HCT116 (cell line): ENCODE results near the gene SNAPC4. TPM values are rescaled to one million over a fixed set of nuclear protein-coding genes. Genes with fewer than 3 reads are reported as not detected.

Experiments
- ATAC-seq: fragments of 200-7000 bp; cut with Tn5 transposase; 2 replicates; pipeline ENCODE4 v1.9.1; 2020; ENCODE audit warnings: mild to moderate bottlenecking, moderate library complexity
- BruUV-seq: library from RNA; stranded (reverse); fragments of 400-500 nt; replicated peaks from 2 replicates; lab custom pipeline; 2021; lab: Mats Ljungman, UMichigan
- CTCF ChIA-PET: fragments of 300-600 bp; sonication (Branson Sonifier 250); formaldehyde crosslinking; loops from one replicate; lab custom pipeline; 2021; ENCODE audit warnings: antibody characterized with exemption; lab: Charles Lee
- POLR2A ChIA-PET: fragments of 300-600, 350-600 bp; sonication (Branson Sonifier 250); formaldehyde crosslinking; loops from one replicate; lab custom pipeline; 2021; ENCODE audit warnings: antibody characterized with exemption; lab: Charles Lee
- RAD21 ChIA-PET, 2 experiments: fragments of 300-600 bp; sonication (Branson Sonifier 250); formaldehyde crosslinking; loops; one replicate each; lab custom pipeline; 2023; ENCODE audit warnings: low total read pairs in 2 of 2; ENCODE audit not compliant: uncharacterized antibody in 2 of 2, unreplicated experiment in 2 of 2, low non-redundant PET in 1 of 2; lab: Charles Lee
- DNase-seq: peaks from one replicate; pipeline ENCODE4 v3.0.0-alpha.2; 2010; ENCODE audit warnings: low read depth, low spot score
- H2AFZ ChIP-seq: fragments of 200-600 bp; shearing (Covaris generic), sonication (generic); 2 replicates; pipeline ENCODE4 v1.6.1; 2017; ENCODE audit warnings: low read depth, mixed run types, mixed read lengths, antibody characterized with exemption, low read length; ENCODE audit not compliant: poor library complexity, severe bottlenecking
- H3K27ac ChIP-seq: 2 replicates; pipeline ENCODE4 v1.5.1; 2012; ENCODE audit warnings: low read depth, low read length
- H3K27me3 ChIP-seq: fragments of 200-600 bp; sonication (generic); 2 replicates; pipeline ENCODE4 v1.6.1; 2016; ENCODE audit warnings: mixed run types, low read length, mixed read lengths; ENCODE audit not compliant: insufficient read depth
- H3K36me3 ChIP-seq, 2 experiments: fragments of 200-500 bp in 1 of 2; fragments of 200-600 bp in 1 of 2; sonication (Bioruptor generic) in 1 of 2; sonication (generic) in 1 of 2; 2 replicates each; pipeline versions ENCODE4 v1.5.1 to v1.6.1; 2014 to 2016; ENCODE audit warnings: low read length in 2 of 2, inconsistent platforms in 1 of 2, mixed read lengths in 1 of 2, mixed run types in 1 of 2; ENCODE audit not compliant: insufficient read depth in 2 of 2, control insufficient read depth in 1 of 2
- H3K4me1 ChIP-seq, 2 experiments: fragments of 200-600 bp in 1 of 2; sonication (generic) in 1 of 2; 2 replicates each; pipeline versions ENCODE4 v1.5.1 to v1.6.1; 2012 to 2017; ENCODE audit warnings: low read length in 2 of 2, inconsistent platforms in 1 of 2, mild to moderate bottlenecking in 1 of 2, mixed read lengths in 1 of 2, mixed run types in 1 of 2, moderate library complexity in 1 of 2; ENCODE audit not compliant: insufficient read depth in 2 of 2, control insufficient read depth in 1 of 2
- H3K4me2 ChIP-seq: fragments of 200-600 bp; sonication (generic); 2 replicates; pipeline ENCODE4 v1.6.1; 2017; ENCODE audit warnings: mixed run types, low read length, mixed read lengths
- H3K4me3 ChIP-seq, 2 experiments: fragments of 200-600 bp in 1 of 2; sonication (generic) in 1 of 2; replicated peaks in 1 of 2; 2 replicates each; pipeline ENCODE4 v1.5.1; 2011 to 2016; ENCODE audit warnings: low read length in 2 of 2, control low read depth in 1 of 2, low read depth in 1 of 2, mild to moderate bottlenecking in 1 of 2, mixed read lengths in 1 of 2, mixed run types in 1 of 2
- H3K79me2 ChIP-seq: fragments of 200-600 bp; sonication (generic); 2 replicates; pipeline ENCODE4 v1.6.1; 2017; ENCODE audit warnings: mild to moderate bottlenecking, mixed run types, low read length, moderate library complexity, mixed read lengths; ENCODE audit not compliant: insufficient read depth
- H3K9ac ChIP-seq: fragments of 200-600 bp; sonication (generic); 2 replicates; pipeline ENCODE4 v1.6.1; 2016; ENCODE audit warnings: low read length, mixed read lengths
- H3K9me2 ChIP-seq: fragments of 200-600 bp; sonication (generic), shearing (Covaris generic); 2 replicates; pipeline ENCODE4 v1.6.1; 2017; ENCODE audit warnings: mixed run types, mild to moderate bottlenecking, moderate library complexity; ENCODE audit not compliant: insufficient read depth
- H3K9me3 ChIP-seq, 2 experiments: fragments of 200-500 bp in 1 of 2; fragments of 200-600 bp in 1 of 2; sonication (Bioruptor generic) in 1 of 2; sonication (generic) in 1 of 2; 2 replicates each; pipeline ENCODE4 v1.6.1; 2014 to 2017; ENCODE audit warnings: low read length in 2 of 2, mixed read lengths in 2 of 2, inconsistent platforms in 1 of 2, low read depth in 1 of 2, mild to moderate bottlenecking in 1 of 2, mixed run types in 1 of 2, moderate library complexity in 1 of 2; ENCODE audit not compliant: control insufficient read depth in 1 of 2, insufficient read depth in 1 of 2
- H4K20me1 ChIP-seq: fragments of 200-600 bp; sonication (generic), shearing (Covaris generic); 2 replicates; pipeline ENCODE4 v1.6.1; 2017; ENCODE audit warnings: mixed run types, mild to moderate bottlenecking, moderate library complexity; ENCODE audit not compliant: insufficient read depth
- ATF3 ChIP-seq: IDR thresholded peaks from 2 replicates; pipeline ENCODE4 v1.6.1; 2012
- POLR2A ChIP-seq: IDR thresholded peaks from 2 replicates; pipeline ENCODE4 v1.7.0; 2011; ENCODE audit warnings: borderline replicate concordance; ENCODE audit not compliant: insufficient read depth, insufficient read length; ENCODE audit errors: extremely low read depth
- SP1 ChIP-seq: IDR thresholded peaks from 2 replicates; pipeline ENCODE4 v1.6.1; 2012; ENCODE audit warnings: low read depth
- SRF ChIP-seq: IDR thresholded peaks from 2 replicates; pipeline ENCODE4 v1.6.1; 2012; ENCODE audit warnings: low read depth
- YY1 ChIP-seq: IDR thresholded peaks from 2 replicates; pipeline ENCODE4 v1.6.1; 2011; ENCODE audit warnings: low read length, low read depth, moderate library complexity, mild to moderate bottlenecking; ENCODE audit not compliant: insufficient replicate concordance; ENCODE audit errors: extremely low read depth
- ZNF274 ChIP-seq: fragments of 200-500 bp; sonication (Bioruptor generic); IDR thresholded peaks from 2 replicates; pipeline ENCODE4 v1.6.1; 2014; ENCODE audit warnings: mild to moderate bottlenecking, low read depth, low read length, inconsistent platforms
- intact Hi-C: fragments of 100-400 bp; cut with micrococcal nuclease; formaldehyde crosslinking; loops from 2 replicates; pipeline ENCODE4 v1.10.0; 2022
- total RNA-seq: library from RNA; stranded (reverse); gene quantifications from one replicate; pipeline ENCODE4 v1.2.1, GENCODE V29; 2021; ENCODE audit not compliant: unreplicated experiment

Gene SNAPC4
- total RNA-seq, 1 experiment from 2014 or later: 20.4 TPM

DNA sequence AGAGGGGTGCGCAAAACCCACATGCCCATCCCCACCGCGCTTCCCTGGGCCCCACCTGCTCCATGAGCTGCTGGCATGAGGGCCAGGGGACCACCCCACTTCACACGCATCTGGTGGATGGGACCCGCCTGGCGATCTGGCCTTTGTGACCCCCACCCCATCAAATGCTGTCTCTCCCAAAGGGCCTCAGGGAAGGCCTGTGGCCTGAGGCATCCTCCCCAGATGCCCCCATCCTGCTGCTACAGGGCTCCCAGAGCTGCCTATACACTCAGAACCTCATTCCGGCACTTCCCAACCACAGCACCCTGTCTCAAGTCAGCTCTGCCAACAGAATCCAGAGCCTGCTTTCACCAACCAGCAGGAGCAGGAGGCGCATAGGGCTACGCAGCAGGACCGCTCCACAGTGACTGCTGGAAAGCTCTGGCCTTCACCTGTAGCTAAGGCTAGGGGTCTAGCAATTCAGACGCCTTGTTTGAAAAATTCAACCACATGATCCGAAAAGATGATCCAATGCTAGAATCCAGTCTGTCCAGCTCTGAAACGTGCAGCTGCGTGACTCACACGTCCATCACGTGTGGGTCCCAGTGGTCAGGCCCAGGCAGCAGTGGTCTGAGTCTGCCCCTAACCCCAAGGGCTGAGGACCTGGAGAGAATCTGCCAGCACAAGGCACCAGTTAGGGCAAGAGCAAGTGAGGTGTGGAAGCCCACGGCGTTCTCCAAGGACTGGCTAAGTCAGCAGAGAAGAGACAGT, 1.4 kb upstream of the SNAPC4 start:
- H3K27ac ChIP-seq: peak overlapping the region; percentile 22; the same call in 1 of the 2 replicates
- RAD21 ChIA-PET: no interaction called here
- ATAC-seq: no peak
- peaks cover 7 to 16% of the 10 kb centered on the region in 2 experiments for H3K4me1 ChIP-seq
- no peaks in the 10 kb centered on the region for H3K27me3 ChIP-seq
- TF ChIP-seq SP1 (no peak), YY1 (no peak), ATF3 (no peak), SRF (no peak), ZNF274 (no peak), POLR2A (no peak)
- TF ChIP-seq, all 23 proteins: peak for 0
- ChIA-PET POLR2A (interaction anchor here (1.0 kb wide), 1 partner anchor 38 kb away, joined by 3 read pairs; no protein-coding TSS in a partner anchor), CTCF (interaction anchor here (0.6 to 1.4 kb wide), 6 partner anchors 9 to 89 kb away, joined by 3 to 8 read pairs (median 4); partner anchors contain the start of gene DNLZ)
- peaks cover 39% of the 10 kb centered on the region for H3K79me2 ChIP-seq
- no peak overlapping the region for H3K4me3 ChIP-seq
- no peaks in the 10 kb centered on the region for H3K9me3 ChIP-seq
- DNase-seq: no peak
- no peaks in the 10 kb centered on the region for H4K20me1 ChIP-seq
- no peak overlapping the region for H3K4me2 ChIP-seq
- no peaks in the 10 kb centered on the region for H3K9me2 ChIP-seq
- intact Hi-C loops: loop anchor here (2.0 kb wide), 1 partner anchor 63 kb away; no protein-coding TSS in a partner anchor
- BruUV-seq: no TSS peak
- peaks cover 43% of the 10 kb centered on the region in 2 experiments; a peak in 3 of 4 replicates for H3K36me3 ChIP-seq
- 0 out of 2 replicates have a peak overlapping the region, but pooled peaks have one; percentile 84 for H3K9ac ChIP-seq
- H2AFZ ChIP-seq: no peak overlapping the region
